Spleen (tissue), 7 donors: Measurements from ENCODE around the gene LIMD2.

ENCODE experiments used
- CTCF ChIP-seq, 11 experiments: fragments of 200-600 bp in 7 of 11; fragments of 450-650 bp in 4 of 11; sonication (generic) in 4 of 11; IDR thresholded peaks in 8 of 11; conservative IDR thresholded peaks in 3 of 11; 1 replicate in 7 of 11; 2 replicates in 4 of 11; pipeline versions ENCODE4 v1.4.0 to v1.8.0; 2016 to 2021; ENCODE audit warnings: antibody characterized with exemption in 11 of 11, inconsistent platforms in 4 of 11, mild to moderate bottlenecking in 1 of 11
- POLR2A ChIP-seq, 3 donors: fragments of 450-650 bp; IDR thresholded peaks; one replicate each; pipeline ENCODE4 v1.5.1; 2017; ENCODE audit warnings: antibody characterized with exemption in 3 of 3, mild to moderate bottlenecking in 1 of 3
- donor health status: DM: no; HTN: no; CAD: no; lungs with moderate emphysema.
- donor health status: DM: no; HTN: no; CAD: no.
- donor health status: DM: no; HTN: no; CAD: no.

- TF ChIP-seq CTCF (IDR thresholded peaks at IDR 0.05 in 8 of 11, conservative IDR thresholded peaks at IDR 0.05 in 3 of 11) = no peak
- TF ChIP-seq POLR2A (IDR thresholded peaks at IDR 0.05) = no peak
Measured at GRCh38 chr17:63649813-63650212, 50.1 kb downstream of the LIMD2 start.
